Ishikawa (cell line): ENCODE results near the gene PREX1.

Source experiments
- CEBPB ChIP-seq: IDR thresholded peaks from 2 replicates; pipeline ENCODE4 v1.6.1; 2012
- EP300 ChIP-seq: IDR thresholded peaks from 2 replicates; pipeline ENCODE4 v1.6.1; 2012; ENCODE audit warnings: borderline replicate concordance
- NFIC ChIP-seq: IDR thresholded peaks from 2 replicates; pipeline ENCODE4 v1.6.1; 2012
- RAD21 ChIP-seq: IDR thresholded peaks from 2 replicates; pipeline ENCODE4 v1.6.1; 2012; ENCODE audit warnings: low read depth

DNA sequence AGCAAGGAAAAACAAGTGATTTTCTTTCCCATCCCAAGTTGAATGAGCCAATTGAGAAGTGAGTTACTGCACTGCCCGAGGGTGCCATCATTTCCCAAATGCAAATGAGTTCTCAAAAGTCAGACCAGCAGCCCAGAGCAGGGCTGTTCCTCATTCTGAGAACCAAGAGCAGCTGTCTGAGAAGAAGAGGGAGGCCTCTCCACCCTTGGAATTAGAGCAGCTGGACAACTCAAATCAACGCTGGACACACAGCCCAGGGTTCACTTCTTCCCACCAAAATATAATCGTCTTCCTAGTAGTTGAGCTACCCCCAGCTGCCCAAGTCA is 4.6 kb upstream of the PREX1 start:
- TF ChIP-seq EP300 (no peak), RAD21 (no peak), NFIC (no peak), CEBPB (no peak)
